Spleen (tissue), 11 donors: Measurements from ENCODE around the gene PPP1R13B. TPM values are rescaled to one million over a fixed set of nuclear protein-coding genes. Genes with fewer than 3 reads are reported as not detected.
"Not testable (repeated sequence)": the region's sequence is repeated elsewhere in the genome, so short reads cannot be mapped to it uniquely, and the experiment has no call there.

Experiments used
- DNase-seq: peaks from one replicate; pipeline ENCODE4 v3.0.0-alpha.2; 2020
- H3K27ac ChIP-seq, 8 donors: fragments of 200-600 bp; sonication (generic) in 7 of 8; 1 replicate in 4 of 8; 2 replicates in 4 of 8; pipeline versions ENCODE4 v1.5.0 to v1.8.0; 2016 to 2021; ENCODE audit warnings: inconsistent platforms in 4 of 8, mild to moderate bottlenecking in 4 of 8, moderate library complexity in 1 of 8
- H3K27me3 ChIP-seq, 7 donors: fragments of 200-600 bp; sonication (generic) in 6 of 7; replicated peaks in 1 of 7; 1 replicate in 4 of 7; 2 replicates in 3 of 7; pipeline versions ENCODE4 v1.5.0 to v1.8.0; 2016 to 2021; ENCODE audit warnings: inconsistent platforms in 3 of 7, mild to moderate bottlenecking in 1 of 7
- H3K36me3 ChIP-seq, 6 donors: fragments of 200-600 bp; sonication (generic) in 5 of 6; 1 replicate in 4 of 6; 2 replicates in 2 of 6; pipeline versions ENCODE4 v1.5.0 to v1.8.0; 2016 to 2021; ENCODE audit warnings: inconsistent platforms in 2 of 6
- H3K4me1 ChIP-seq, 6 donors: fragments of 200-600 bp; sonication (generic) in 5 of 6; 1 replicate in 3 of 6; 2 replicates in 3 of 6; pipeline versions ENCODE4 v1.5.0 to v1.8.0; 2016 to 2021; ENCODE audit warnings: inconsistent platforms in 3 of 6
- H3K4me3 ChIP-seq, 8 donors: fragments of 200-600 bp; sonication (generic) in 7 of 8; 1 replicate in 4 of 8; 2 replicates in 4 of 8; pipeline versions ENCODE4 v1.5.0 to v1.8.0; 2016 to 2021; ENCODE audit warnings: inconsistent platforms in 4 of 8, mild to moderate bottlenecking in 4 of 8, moderate library complexity in 2 of 8
- H3K9me3 ChIP-seq, 8 donors: fragments of 200-600 bp; sonication (generic) in 7 of 8; 1 replicate in 4 of 8; 2 replicates in 4 of 8; pipeline versions ENCODE4 v1.5.0 to v1.8.0; 2016 to 2021; ENCODE audit warnings: inconsistent platforms in 4 of 8
- POLR2A ChIP-seq, 3 donors: fragments of 450-650 bp; IDR thresholded peaks; one replicate each; pipeline ENCODE4 v1.5.1; 2017; ENCODE audit warnings: antibody characterized with exemption in 3 of 3, mild to moderate bottlenecking in 1 of 3
- POLR2AphosphoS5 ChIP-seq, 3 donors: sonication (generic); formaldehyde crosslinking; IDR thresholded peaks; one replicate each; pipeline ENCODE4 v1.5.1; 2017; ENCODE audit warnings: antibody characterized with exemption in 3 of 3
- WGBS, 5 donors: extraction: QIAGEN DNeasy Blood & Tissue Kit in 3 of 5; methylation state at CpG; one replicate each; pipeline versions ENCODE4 v1.1.5 to v1.1.7; 2013 to 2018; 5-methylcytosine and 5-hydroxymethylcytosine counted together
- intact Hi-C: fragments of 100-400 bp; cut with DNase I; formaldehyde crosslinking; loops from one replicate; pipeline ENCODE4 v1.15.0; 2023; ENCODE audit warnings: low total_unique reads
- polyA plus RNA-seq, 3 donors: library from polyadenylated mRNA; stranded (reverse); fragments of 200-250 nt; gene quantifications; one replicate each; pipeline ENCODE4 v1.2.1, GENCODE V29; 2013
- total RNA-seq, 7 donors: library from RNA; depleted of rRNA in 3 of 7; stranded (reverse); fragments of >200 nt in 3 of 7; fragmentation: NEBNext Ultra II Directional in 4 of 7; extraction: Animal tissue kit (Norgen Biotek cat#: 25700) in 4 of 7; gene quantifications; one replicate each; pipeline versions ENCODE4 v1.1.0 to v1.2.1, GENCODE V29; 2016 to 2021
- TF ChIP-seq, protein P1 (sequence below), 11 experiments: fragments of 200-600 bp in 7 of 11; fragments of 450-650 bp in 4 of 11; sonication (generic) in 4 of 11; IDR thresholded peaks in 8 of 11; conservative IDR thresholded peaks in 3 of 11; 1 replicate in 7 of 11; 2 replicates in 4 of 11; pipeline versions ENCODE4 v1.4.0 to v1.8.0; 2016 to 2021; ENCODE audit warnings: antibody characterized with exemption in 11 of 11, inconsistent platforms in 4 of 11, mild to moderate bottlenecking in 1 of 11
- donor health status: healthy with polysubstance abuse.
- donor health status: DM: no; HTN: no; CAD: no; lungs with moderate emphysema.
- donor health status: DM: no; HTN: no; CAD: no.
- donor health status: Bipolar disorder and iron deficiency.
- donor health status: healthy.
- donor health status: DM: no; HTN: no; CAD: no.
- donor health status: DM: yes; HTN: yes; CAD: no.

Gene PPP1R13B
- total and polyA plus RNA-seq, 10 donors = 5.7 to 95.3 (median 36.6) TPM

DNA sequence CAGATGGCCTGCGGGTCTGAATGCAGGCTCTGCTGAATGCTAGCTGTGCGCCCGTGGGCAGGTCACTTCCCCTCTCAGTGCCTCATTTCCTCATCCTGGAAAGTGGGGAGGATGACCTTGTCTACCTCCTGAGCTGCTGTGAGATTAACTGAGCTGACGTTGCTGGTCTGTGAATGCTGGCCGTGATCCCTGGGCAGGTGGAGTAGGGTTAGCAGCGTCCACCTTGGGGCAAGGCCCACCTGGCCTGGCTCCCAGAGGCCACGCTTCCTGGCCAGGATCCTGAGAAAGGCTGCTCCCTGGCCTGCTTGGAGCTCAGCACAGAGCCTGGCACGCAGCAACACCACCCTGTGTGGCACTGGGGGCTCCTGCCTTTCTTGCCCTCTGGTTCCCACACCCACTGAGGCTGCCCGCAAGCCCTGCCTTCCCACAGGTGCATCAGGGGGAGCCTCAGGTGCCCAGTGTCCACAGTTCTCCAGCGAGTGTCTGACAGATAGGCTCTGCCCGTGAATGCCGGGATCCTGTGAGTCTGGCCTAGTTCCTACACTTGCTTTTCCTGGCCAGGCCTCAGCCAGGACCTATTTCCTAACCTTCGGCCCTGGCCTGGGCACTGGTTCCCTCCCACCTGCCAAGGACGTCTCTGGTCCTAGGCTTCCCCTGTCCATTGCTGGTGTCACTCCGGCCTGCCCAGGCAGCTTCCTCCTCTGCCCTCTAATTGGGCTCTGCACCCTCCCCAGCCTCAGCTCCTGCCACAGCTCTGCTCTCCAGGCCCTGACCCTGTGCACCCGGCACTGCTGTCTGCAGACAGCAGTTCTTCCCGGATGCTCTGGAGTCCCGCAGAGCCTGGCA lies 43.7 kb upstream of the PPP1R13B start:
- no peaks in the 10 kb centered on the region for H3K9me3 ChIP-seq
- peak overlapping the region in 7 of 8 donors; percentile 3 to 83 (median 78) for H3K27ac ChIP-seq
- peak; percentile 83 for DNase-seq
- intact Hi-C loops = no loop called here
- WGBS, 5 donors = 64 to 82% (median 74%) methylated on average over 15 to 18 of the region's 18 CpGs
- peaks cover 4 to 73% (median 36%) of the 10 kb centered on the region in 6 donors for H3K4me1 ChIP-seq
- H3K27me3 ChIP-seq = no peaks in the 10 kb centered on the region
- no peak overlapping the region for H3K4me3 ChIP-seq
- TF ChIP-seq POLR2AphosphoS5 (IDR thresholded peaks at IDR 0.05) = peak; percentile 45 to 67 (median 54)
- TF ChIP-seq POLR2A (IDR thresholded peaks at IDR 0.05) = no peak
- TF ChIP-seq, protein P1, sequence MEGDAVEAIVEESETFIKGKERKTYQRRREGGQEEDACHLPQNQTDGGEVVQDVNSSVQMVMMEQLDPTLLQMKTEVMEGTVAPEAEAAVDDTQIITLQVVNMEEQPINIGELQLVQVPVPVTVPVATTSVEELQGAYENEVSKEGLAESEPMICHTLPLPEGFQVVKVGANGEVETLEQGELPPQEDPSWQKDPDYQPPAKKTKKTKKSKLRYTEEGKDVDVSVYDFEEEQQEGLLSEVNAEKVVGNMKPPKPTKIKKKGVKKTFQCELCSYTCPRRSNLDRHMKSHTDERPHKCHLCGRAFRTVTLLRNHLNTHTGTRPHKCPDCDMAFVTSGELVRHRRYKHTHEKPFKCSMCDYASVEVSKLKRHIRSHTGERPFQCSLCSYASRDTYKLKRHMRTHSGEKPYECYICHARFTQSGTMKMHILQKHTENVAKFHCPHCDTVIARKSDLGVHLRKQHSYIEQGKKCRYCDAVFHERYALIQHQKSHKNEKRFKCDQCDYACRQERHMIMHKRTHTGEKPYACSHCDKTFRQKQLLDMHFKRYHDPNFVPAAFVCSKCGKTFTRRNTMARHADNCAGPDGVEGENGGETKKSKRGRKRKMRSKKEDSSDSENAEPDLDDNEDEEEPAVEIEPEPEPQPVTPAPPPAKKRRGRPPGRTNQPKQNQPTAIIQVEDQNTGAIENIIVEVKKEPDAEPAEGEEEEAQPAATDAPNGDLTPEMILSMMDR (IDR thresholded peaks at IDR 0.05 in 8 of 11, conservative IDR thresholded peaks at IDR 0.05 in 3 of 11) = no peak
- no peaks in the 10 kb centered on the region for H3K36me3 ChIP-seq

DNA sequence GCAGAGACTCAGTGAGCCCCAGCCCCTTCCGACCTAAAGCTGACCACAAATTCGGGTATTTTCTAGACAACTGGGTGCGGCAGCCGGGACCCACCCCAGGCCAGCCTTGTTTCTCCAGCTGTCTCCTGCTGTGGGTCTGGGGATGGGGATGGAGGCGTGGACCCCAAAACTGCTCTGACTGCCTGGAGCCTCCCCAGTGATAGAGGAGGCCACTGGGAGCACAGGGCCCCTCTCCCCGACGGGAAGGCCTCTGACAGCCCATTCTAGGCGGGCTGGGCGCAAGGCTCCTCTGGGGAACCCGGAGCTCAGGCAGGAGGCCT lies 42.6 kb upstream of the PPP1R13B start:
- Histone ChIP-seq H3K4me3 (peak overlapping the region in 1 of 8 donors; percentile 9), H3K4me1 (peaks cover 4 to 83% (median 41%) of the 10 kb centered on the region in 6 donors), H3K36me3 (no peaks in the 10 kb centered on the region), H3K9me3 (no peaks in the 10 kb centered on the region), H3K27ac (peak overlapping the region in 7 of 8 donors; percentile 38 to 83 (median 78)), H3K27me3 (no peaks in the 10 kb centered on the region)
- intact Hi-C loops = no loop called here
- DNase-seq = no peak
- TF ChIP-seq POLR2AphosphoS5 (IDR thresholded peaks at IDR 0.05) (no peak), POLR2A (IDR thresholded peaks at IDR 0.05) (no peak)
- TF ChIP-seq, protein P1 (IDR thresholded peaks at IDR 0.05 in 8 of 11, conservative IDR thresholded peaks at IDR 0.05 in 3 of 11) = no peak
- WGBS, 5 donors = 75 to 87% (median 78%) methylated on average over 4 to 10 of the region's 10 CpGs

DNA sequence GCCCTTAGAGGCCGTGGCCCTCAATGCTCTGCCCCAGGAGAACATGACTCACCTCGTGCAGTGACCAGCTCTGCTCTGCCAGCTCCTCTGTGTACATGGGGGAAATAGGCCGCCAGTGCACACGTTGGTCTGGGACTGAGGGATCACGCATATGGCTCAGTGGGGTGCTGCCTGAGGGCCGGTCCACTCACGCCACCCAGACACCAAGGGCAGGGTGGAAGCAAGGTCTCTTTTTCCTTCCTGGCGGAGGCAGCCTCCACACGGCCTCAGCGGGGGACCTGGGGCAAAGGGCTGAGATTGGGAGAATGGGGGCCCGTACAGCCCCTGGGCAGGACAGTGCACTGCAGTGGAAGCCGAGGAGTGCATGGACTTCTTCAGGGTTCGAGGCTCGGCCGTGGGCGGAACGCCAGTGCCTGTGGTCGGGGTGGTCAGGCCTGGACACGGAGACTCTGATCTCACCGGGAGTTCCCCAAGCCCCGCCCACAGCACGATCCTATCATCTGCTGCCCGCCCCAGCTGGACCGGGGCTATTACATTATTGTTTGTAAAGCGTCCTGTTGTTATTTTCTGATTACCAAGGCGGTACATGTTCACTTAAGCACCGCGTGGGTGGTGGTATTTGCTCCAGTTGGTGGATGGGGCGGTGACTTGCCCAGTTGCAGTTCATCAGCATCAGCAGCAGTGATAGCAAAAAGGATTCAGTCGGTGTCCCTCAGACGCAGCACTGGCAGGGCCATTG lies 42.1 kb upstream of the PPP1R13B start:
- 57 to 84% (median 67%) methylated on average over 21 to 31 of the region's 31 CpGs for WGBS, 5 donors
- intact Hi-C loops = no loop called here

DNA sequence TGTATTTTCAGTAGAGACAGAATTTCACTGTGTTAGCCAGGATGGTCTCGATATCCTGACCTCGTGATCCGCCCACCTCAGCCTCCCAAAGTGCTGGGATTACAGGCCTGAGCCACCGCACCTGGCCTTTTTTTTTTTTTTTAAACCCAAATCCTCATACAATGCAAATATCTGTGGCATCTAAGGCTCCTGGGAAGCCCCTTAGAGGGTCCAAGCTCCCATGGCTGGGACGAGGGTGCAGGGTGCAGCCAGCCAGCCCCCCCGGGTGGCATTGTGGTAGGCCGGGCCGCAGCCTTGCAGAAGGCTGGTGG lies 41.6 kb upstream of the PPP1R13B start:
- H3K4me3 ChIP-seq, H3K9me3 ChIP-seq, intact Hi-C loops, H3K36me3 ChIP-seq, DNase-seq, H3K27me3 ChIP-seq: not testable (repeated sequence)
- Histone ChIP-seq H3K4me1 (peaks cover 4 to 77% (median 38%) of the 10 kb centered on the region in 6 donors), H3K27ac (peak overlapping the region in 4 of 8 donors; percentile 47 to 83 (median 75))
- 86 to 95% (median 88%) methylated on average over 5 to 8 of the region's 8 CpGs for WGBS, 5 donors

More for the DNA sequence above, 42.1 kb upstream of the PPP1R13B start:
- no peaks in the 10 kb centered on the region for H3K36me3 ChIP-seq
- DNase-seq = no peak
- peak overlapping the region in 1 of 8 donors; percentile 9 for H3K4me3 ChIP-seq
- TF ChIP-seq POLR2A (IDR thresholded peaks at IDR 0.05) = no peak
- TF ChIP-seq POLR2AphosphoS5 (IDR thresholded peaks at IDR 0.05) = peak in 1 of 3 donors; percentile 16
- H3K27me3 ChIP-seq = no peaks in the 10 kb centered on the region
- no peaks in the 10 kb centered on the region for H3K9me3 ChIP-seq
- peaks cover 4 to 80% (median 40%) of the 10 kb centered on the region in 6 donors for H3K4me1 ChIP-seq
- H3K27ac ChIP-seq = peak overlapping the region in 7 of 8 donors; percentile 47 to 83 (median 78)
